ENCODE measurements around the gene TM4SF4.
"Not testable (repeated sequence)": the region's sequence is repeated elsewhere in the genome, so short reads cannot be mapped to it uniquely, and the experiment has no call there.

Gene TM4SF4

DNA sequence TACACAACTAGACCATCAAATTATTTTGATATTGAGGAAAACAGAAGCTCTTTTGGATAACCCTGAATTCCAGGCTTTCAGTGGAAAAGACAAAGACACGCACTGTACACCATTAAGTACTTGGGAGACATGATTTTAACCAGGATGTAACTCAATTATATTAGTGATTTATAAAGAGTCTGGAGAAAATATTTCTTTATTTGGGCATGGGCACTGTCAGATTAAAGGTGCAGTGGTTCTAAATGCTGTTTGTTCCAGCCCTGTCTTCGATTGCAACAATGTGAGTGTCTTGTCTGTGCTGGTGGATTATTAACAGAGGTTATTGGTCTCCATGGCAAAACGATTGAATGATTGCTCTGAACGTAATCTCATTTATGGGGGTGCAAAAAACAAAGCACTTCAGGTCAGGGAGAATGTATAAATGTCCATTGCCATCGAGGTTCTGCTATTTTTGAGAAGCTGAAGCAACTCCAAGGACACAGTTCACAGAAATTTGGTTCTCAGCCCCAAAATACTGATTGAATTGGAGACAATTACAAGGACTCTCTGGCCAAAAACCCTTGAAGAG, at the start of gene TM4SF4:
TSS of gene TM4SF4 (plus strand) at position 448 of the 568 bp plus-strand sequence. CDS start 181 bp downstream, outside the sequence.
- no peak for DNase-seq

DNA sequence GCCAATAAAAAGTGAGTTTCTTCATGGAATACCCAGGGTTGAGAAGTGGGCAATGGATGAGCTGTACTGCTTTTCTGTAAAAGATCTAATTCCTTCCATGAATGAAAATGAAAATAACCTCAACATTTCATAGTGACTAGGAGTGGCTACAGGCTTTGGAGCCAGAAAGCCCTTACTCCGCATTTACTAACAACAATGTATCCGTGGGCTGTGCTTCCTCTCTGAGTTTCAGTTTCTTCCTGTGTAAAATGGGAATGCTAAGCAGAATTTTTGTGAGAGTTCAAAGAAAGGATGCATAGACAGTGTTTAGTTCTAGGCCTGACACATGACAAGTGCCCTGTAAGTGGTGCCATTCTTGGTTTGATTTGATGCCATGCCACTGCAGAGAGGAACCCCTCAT, 49.6 kb upstream of the TM4SF4 start:
- DNase-seq = no peak

GRCh38 chr3:149426325-149426724, 48.2 kb upstream of the TM4SF4 start:
- DNase-seq = no peak

DNA sequence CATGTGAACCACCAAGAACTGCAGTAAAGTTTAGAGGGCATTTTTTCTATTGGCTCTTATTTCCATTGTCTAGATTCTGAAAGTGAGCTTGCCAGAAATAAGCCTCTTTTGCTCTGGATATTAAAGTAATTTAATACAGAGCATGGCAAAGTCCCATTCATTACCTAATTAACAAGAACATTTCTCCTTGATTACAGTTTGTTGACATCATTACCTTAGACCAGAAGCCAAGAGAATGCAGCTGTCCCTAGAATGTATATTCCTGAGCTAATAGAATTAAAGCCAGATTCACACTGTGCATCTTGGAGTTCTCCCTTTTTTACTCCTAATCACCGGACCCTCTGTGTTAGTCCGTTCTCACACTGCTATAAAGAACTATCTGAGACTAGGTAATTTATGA, 46.4 kb upstream of the TM4SF4 start:
- DNase-seq = no peak

GRCh38 chr3:149430216-149430615, 44.3 kb upstream of the TM4SF4 start:
- no peak for DNase-seq

- no peak for DNase-seq
Observed at GRCh38 chr3:149432149-149432548, 42.3 kb upstream of the TM4SF4 start.

GRCh38 chr3:149435996-149436885, 38.3 kb upstream of the TM4SF4 start:
- DNase-seq = no peak

DNA sequence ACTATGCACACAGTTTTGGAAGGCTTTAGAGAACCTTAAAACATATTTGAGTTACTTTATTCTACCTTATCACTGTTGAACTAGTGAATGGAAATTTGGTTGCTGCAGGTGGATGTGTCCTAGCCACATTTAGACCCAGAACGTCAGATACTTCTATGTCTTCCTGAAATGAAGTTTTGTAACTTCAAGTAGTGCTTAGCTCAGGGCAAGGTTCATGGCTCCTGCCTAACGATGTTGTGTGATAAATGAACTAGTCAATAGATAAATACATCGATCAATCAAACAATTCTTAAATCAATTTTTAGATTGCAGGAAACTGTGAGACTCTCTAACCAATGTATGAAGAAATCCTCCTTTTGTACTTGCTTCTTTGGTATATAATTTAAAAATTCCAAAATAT, 37.2 kb upstream of the TM4SF4 start:
- no peak for DNase-seq

DNA sequence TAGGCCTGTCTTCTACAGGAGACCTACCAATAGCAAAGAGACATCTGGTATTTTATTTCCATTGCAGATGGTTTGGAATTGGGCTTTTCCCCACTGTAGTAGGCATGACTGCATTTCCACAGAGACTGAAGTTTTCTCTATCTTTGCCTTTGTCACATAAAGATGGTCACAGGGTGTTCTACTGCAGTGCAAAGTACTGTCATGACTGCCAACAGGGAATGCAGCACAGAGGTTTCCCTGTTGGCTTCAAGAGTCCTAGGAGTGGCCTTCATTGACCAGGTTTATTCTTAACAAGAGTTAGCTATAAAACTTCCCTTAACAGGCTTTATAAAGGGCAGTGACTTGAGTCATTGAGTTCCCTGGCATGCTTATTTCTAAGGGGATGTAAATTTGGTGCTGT, 36.8 kb upstream of the TM4SF4 start:
- DNase-seq = no peak

DNA sequence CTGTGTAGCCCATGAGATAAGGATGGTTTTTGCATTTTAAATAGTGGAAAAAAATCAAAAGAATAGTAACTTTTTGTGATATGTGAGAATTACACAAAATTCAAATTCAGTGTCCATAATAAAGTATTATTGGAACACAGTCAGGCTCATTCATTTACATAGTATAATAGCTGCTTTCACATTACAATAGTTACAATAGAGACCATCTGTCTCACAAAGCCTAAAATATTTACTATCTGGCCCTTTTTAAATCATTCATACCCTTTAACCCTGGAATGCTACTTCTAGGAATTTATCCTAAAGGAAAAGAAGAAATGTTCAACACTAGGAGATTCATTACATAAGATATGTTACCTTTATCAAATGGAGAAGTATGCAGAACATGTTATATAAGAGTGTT, 35.5 kb upstream of the TM4SF4 start:
- no peak for DNase-seq

DNA sequence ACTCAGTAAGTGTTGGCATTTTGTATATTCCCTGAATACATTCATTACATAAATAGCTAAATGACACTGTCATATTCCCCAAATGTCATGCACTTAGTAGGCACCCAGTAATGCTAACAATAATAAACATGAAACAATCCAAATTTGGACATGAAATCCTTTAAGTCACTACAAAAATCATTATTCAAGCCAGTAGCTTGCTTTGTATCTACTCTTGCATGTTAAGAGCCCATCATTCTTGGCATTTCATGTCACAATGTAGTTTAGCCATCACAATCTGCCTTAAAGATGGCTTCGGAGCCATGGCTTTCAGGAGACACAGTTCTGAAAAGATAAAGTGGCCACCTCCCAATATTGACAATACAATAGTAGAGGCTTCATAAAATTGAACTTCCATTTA, 32.9 kb upstream of the TM4SF4 start:
- no peak for DNase-seq

DNA sequence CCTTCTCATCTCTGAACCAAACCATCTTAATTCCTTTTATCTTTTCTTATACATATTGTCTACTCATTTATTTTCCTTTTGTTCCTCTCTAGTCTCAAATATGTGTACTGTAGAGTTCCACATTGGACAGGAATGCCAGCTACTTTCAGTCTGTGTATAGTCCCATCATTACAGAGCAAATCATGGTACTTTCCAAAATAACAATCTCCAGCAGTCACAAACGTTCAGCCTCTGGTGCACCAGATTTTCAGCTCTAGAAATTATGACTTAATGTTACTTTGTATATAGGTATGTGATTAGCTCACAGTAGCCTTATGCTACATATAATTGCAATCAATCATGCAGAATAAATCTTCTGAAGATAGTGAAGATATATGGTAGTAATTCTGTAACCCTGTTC, 32.5 kb upstream of the TM4SF4 start:
- DNase-seq = no peak

DNA sequence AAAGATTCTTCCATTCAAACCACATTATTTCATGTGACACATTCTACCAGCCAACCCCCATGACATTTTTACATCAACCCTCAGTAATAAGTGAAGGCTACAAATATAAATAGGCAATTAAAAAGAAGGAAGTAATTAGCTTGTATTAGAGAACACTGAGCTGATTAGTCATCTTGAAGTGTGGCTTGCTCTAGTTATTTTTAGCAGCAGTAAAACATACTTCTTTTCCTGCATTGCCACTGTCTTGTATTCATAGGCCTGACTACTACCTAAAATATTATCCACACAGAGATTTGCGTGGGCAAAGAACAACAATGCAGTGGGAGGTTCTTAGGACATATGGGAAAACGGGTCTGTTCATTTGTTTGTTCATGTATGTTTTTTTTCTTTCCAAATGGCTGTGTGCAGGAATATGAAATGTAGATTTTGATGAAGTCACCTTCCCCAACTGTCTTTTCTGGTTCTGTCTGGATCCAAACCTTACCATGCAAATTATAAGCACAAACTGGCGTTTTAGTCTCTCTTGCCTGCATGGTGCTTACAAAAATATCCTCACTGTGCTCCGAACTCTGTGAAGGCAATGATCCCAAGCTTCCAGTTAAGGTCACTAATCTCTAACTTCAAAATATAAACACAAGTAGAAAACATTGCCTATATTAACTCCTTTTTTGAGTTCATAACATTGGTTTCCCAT, 31.5 kb upstream of the TM4SF4 start:
- peak; percentile 49 to 68 for DNase-seq

DNA sequence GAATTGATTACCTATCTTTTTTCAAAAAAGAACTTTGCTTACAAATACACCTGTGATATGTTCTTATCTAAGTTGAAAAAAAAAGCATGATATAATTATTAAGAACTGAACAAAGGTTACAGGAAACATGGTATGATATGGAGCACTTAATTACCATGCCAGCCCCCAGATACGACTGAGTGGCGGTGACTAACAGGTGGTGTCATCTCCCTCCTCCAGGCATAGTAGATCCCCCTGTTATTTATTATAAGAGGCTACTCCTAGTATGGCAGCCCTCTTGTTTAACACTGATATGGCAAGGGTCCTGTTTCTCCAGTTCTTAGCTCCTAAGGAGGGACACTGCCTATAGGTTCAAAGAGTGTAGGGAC, 31.0 kb upstream of the TM4SF4 start:
- no peak for DNase-seq

DNA sequence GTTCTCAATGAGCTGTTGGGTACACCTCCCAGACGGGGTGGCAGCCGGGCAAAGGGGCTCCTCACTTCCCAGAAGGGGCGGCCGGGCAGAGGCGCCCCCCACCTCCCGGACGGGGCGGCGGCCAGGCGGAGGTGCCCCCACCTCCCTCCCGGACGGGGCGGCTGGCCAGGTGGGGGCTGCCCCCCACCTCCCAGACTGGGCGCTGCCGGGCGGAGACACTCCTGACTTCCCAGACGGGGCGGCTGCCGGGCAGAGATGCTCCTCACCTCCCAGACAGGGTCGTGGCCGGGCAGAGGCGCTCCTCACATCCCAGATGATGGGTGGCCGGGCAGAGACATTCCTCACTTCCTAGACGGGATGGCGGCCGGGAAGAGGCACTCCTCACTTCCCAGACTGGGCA, 29.6 kb upstream of the TM4SF4 start:
- not testable (repeated sequence) for DNase-seq

DNA sequence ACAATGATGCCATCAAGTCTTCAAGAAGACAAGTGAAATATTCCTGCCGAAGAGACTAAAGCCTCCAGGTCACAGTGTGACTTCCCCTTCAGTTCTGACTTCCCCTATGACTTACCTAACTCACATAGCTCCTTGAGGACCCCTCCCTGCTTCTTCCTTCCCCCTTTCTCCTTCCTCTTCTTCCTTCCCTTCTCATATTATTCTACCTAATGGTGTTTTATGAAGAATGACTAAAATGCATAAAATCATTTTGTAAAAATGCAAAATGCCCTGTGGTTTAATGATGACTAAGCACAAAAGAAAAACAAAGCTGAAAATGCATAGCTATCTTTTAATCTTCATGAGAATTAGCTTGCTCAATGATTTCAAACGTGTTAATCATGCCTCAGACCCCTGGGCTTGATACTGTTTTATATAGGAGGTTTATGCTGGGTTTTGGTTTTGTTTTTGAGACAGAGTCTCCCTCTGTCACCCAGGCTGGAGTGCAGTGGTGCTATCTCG, 26.1 kb upstream of the TM4SF4 start:
- peak; percentile 92 to 93 for DNase-seq

DNA sequence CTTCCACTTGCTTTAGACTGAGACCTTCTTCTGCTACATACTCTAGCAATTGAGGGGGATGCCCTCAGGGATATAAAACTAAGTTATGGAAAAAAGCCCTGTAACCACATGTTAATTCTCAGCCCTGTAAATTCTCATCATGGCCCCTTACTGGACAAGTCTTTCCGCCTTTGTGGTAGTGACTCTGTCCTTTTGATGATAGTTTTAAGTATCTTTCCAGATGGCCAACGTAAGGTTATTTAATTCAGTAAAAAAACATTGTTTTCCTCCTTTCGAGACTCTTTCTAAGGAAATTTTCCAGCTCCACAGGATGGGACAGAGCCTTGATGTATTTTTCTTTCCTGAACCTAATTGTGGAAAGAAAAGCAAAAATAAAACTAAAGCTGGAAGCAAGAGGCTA, 25.3 kb upstream of the TM4SF4 start:
- no peak for DNase-seq

GRCh38 chr3:149449799-149450198, 24.7 kb upstream of the TM4SF4 start:
- no peak for DNase-seq

- DNase-seq = no peak
Observed at GRCh38 chr3:149450281-149450680, 24.2 kb upstream of the TM4SF4 start.

DNA sequence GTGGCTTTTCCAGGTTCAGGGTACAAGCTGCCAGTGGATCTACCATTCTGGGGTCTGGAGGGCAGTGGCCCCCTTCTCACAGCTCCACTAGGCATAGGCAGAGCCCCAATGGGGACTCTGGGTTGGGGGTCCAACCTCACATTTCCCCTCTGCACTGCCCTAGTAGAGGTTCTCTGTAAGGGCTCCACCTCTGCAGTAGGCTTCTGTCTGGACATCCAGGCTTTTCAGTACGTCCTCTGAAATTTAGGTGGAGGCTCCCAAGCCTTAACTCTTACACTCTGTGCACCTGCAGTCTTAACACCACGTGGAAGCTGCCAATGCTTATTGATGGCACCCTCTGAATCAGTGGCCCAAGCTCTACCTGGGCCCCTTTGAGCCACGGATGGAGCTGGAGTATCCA, 22.5 kb upstream of the TM4SF4 start:
- no peak for DNase-seq

- DNase-seq = no peak
Observed at GRCh38 chr3:149453140-149453805, 21.2 kb upstream of the TM4SF4 start.

DNA sequence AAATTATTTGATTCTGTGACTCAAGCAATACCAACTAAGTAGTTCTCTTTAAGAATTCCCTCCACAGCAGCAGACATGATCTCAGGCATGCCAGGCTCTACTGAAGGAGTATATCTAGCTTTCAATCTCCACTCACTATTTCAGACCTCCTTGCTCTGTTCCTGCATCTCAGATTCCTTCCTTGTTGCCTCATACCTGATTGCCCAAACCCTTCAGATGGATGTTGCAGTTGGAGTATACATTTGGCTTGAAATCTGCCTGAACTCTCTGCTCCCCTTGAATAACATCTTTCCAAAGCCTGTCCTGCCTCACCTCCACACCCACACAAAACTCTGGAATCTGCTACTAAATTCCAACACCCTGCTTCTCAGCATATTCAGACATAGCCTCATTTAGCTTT, 19.8 kb upstream of the TM4SF4 start:
- no peak for DNase-seq

GRCh38 chr3:149455366-149455765, 19.1 kb upstream of the TM4SF4 start:
- no peak for DNase-seq

Measured in AML-193 (cell line).